AG04449 (cell line): ENCODE measurements around the gene FBXO42.

Experiments used
- CTCF ChIA-PET: fragments of 350-600 bp; formaldehyde crosslinking; extraction: SDS; loops from one replicate; lab custom pipeline; 2021; ENCODE audit warnings: antibody characterized with exemption; lab: Yijun Ruan, JAX
- POLR2A ChIA-PET: fragments of 400-600, 350-600 bp; formaldehyde crosslinking; extraction: SDS; loops from one replicate; lab custom pipeline; 2020; ENCODE audit warnings: antibody characterized with exemption, inconsistent platforms; lab: Yijun Ruan, JAX
- DNase-seq: peaks from one replicate; pipeline ENCODE4 v3.0.0-alpha.2; 2010; ENCODE audit warnings: low read depth, low spot score
- H3K4me3 ChIP-seq: 2 replicates; pipeline ENCODE4 v1.5.1; 2011; ENCODE audit warnings: low read depth, mild to moderate bottlenecking, control low read depth, low read length
- CTCF ChIP-seq: IDR thresholded peaks from one replicate; pipeline ENCODE4 v1.5.1; 2011; ENCODE audit warnings: mild to moderate bottlenecking, moderate library complexity, low read length, control low read depth, inconsistent platforms; ENCODE audit not compliant: insufficient read depth; ENCODE audit errors: missing control alignments

FBXO42 gene

DNA sequence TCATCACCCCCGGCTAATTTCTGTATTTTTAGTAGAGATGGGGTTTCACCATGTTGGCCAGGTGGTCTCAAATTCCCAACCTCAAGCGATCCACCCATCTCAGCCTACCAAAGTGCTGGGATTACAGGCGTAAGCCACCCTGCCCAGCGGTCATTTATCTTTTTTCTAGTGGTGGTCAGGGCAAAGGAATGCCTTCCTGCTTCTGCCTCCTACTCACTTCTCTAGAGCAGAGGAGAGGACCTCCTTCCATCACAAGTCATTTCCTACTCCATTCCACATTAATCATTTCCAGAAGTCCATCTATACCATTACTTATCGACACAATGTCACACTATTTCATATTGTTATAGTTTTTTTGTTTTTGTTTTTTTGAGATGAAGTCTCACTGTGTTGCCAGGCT, 13.3 kb downstream of the FBXO42 start:
- ChIA-PET POLR2A (no interaction called here), CTCF (interaction anchor here (0.7 kb wide), 1 partner anchor 14 kb away, joined by 3 read pairs; no protein-coding TSS in a partner anchor)
- DNase-seq: no peak
- no peak for TF ChIP-seq CTCF
- H3K4me3 ChIP-seq: no peak overlapping the region

DNA sequence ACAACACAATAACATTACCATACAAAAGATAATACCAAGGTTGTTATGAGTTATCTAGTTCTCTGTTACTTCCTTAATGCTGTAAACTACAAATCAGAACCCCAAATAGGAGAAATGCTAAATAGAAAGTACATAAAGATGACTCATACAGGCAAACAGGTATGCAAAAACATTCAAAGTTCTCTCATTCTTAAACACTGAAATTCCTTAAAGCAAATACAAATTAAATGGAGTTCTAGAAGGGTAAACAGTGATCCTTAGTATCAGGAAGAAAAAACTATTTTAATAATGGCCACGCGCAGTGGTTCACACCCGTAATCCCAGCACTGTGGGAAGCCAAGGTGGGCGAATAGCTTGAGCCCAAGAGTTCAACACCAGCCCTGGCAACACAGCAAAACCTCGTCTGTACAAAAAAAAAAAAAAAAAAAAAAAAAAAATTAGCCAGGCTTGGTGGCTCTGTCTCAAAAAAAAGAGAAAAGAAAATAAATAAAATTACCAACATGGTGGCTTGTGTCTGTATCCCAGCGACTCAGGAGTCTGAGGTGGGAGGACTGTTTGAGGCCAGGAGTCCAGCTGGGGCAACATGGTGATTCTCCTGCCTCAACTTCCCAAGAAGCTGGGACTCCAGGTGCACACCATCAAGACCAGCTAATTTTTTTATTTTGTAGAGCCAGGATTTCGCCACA, 17.5 kb downstream of the FBXO42 start:
- TF ChIP-seq CTCF: no peak
- no peak overlapping the region for H3K4me3 ChIP-seq
- ChIA-PET CTCF (interaction anchor here (0.8 kb wide), 1 partner anchor 14 kb away, joined by 3 read pairs; no protein-coding TSS in a partner anchor), POLR2A (no interaction called here)
- no peak for DNase-seq

GRCh38 chr1:16326833-16327404, 25.4 kb downstream of the FBXO42 start:
- ChIA-PET CTCF (no interaction called here), POLR2A (no interaction called here)
- no peak overlapping the region for H3K4me3 ChIP-seq
- no peak for TF ChIP-seq CTCF
- no peak for DNase-seq

- ChIA-PET CTCF (interaction anchor here (0.7 to 2.0 kb wide), 5 partner anchors 14 to 247 kb away, joined by 3 to 7 read pairs (median 3); partner anchors contain the start of gene FBXO42), POLR2A (no interaction called here)
- peak; percentile 33 for DNase-seq
- TF ChIP-seq CTCF: no peak
- H3K4me3 ChIP-seq: no peak overlapping the region
Measured at GRCh38 chr1:16324456-16324890, 27.8 kb downstream of the FBXO42 start.

GRCh38 chr1:16321176-16321867, 31.0 kb downstream of the FBXO42 start:
- CTCF ChIA-PET: interaction anchor here (1.0 to 1.2 kb wide), 2 partner anchors 15 to 42 kb away, joined by 3 read pairs; no protein-coding TSS in a partner anchor
- POLR2A ChIA-PET: no interaction called here

More at GRCh38 chr1:16321176-16321867, 31.0 kb downstream of the FBXO42 start:
- no peak overlapping the region for H3K4me3 ChIP-seq
- DNase-seq: no peak
- TF ChIP-seq CTCF: no peak
